ENCODE measurements around the gene STARD5. TPM values are rescaled to one million over a fixed set of nuclear protein-coding genes. Genes with fewer than 3 reads are reported as not detected.

Gene STARD5
- total RNA-seq, 4 donors from 2014 or later = 54.6 to 88.2 (median 67.4) TPM

GRCh38 chr15:81263477-81263876, 60.5 kb downstream of the STARD5 start:
- no peaks in the 10 kb centered on the region for H3K27me3 ChIP-seq
- 94% methylated on average over 4 of the region's 4 CpGs for WGBS
- no peak for DNase-seq (ENCODE audit: low spot score in 2 of 2)
- no peaks in the 10 kb centered on the region for H3K36me3 ChIP-seq
- no peak overlapping the region for H3K4me3 ChIP-seq
- no peaks in the 10 kb centered on the region for H3K9me3 ChIP-seq
- H3K4me1 ChIP-seq = peaks cover 16% of the 10 kb centered on the region
- TF ChIP-seq POLR2AphosphoS5 (IDR thresholded peaks at IDR 0.05) (no peak), CTCF (IDR thresholded peaks at IDR 0.05) (no peak), POLR2A (IDR thresholded peaks at IDR 0.05) (no peak), EP300 (IDR thresholded peaks at IDR 0.05) (no peak)
- H3K27ac ChIP-seq = no peak overlapping the region

GRCh38 chr15:81261172-81261811, 62.6 kb downstream of the STARD5 start:
- Histone ChIP-seq H3K36me3 (no peaks in the 10 kb centered on the region), H3K27ac (no peak overlapping the region), H3K4me1 (peaks cover 14% of the 10 kb centered on the region), H3K9me3 (no peaks in the 10 kb centered on the region), H3K4me3 (no peak overlapping the region), H3K27me3 (no peaks in the 10 kb centered on the region)
- WGBS = 94% methylated on average over 6 of the region's 6 CpGs
- no peak for DNase-seq (ENCODE audit: low spot score in 2 of 2)
- TF ChIP-seq POLR2A (IDR thresholded peaks at IDR 0.05) (no peak), CTCF (IDR thresholded peaks at IDR 0.05) (no peak), POLR2AphosphoS5 (IDR thresholded peaks at IDR 0.05) (no peak), EP300 (IDR thresholded peaks at IDR 0.05) (no peak)

- H3K9me3 ChIP-seq = no peaks in the 10 kb centered on the region
- H3K4me1 ChIP-seq = peaks cover 6% of the 10 kb centered on the region
- no peak overlapping the region for H3K27ac ChIP-seq
- 71% methylated on average over 4 of the region's 4 CpGs for WGBS
- H3K27me3 ChIP-seq = no peaks in the 10 kb centered on the region
- no peak for DNase-seq (ENCODE audit: low spot score in 2 of 2)
- no peaks in the 10 kb centered on the region for H3K36me3 ChIP-seq
- no peak for TF ChIP-seq POLR2A (IDR thresholded peaks at IDR 0.05)
- TF ChIP-seq CTCF (IDR thresholded peaks at IDR 0.05) = no peak
- no peak for TF ChIP-seq POLR2AphosphoS5 (IDR thresholded peaks at IDR 0.05)
- no peak for TF ChIP-seq EP300 (IDR thresholded peaks at IDR 0.05)
- no peak overlapping the region for H3K4me3 ChIP-seq
Measured at GRCh38 chr15:81259760-81260298, 64.1 kb downstream of the STARD5 start.

Other genes with a start within 250 kb of the STARD5 start
- gene CFAP161, start 189.9 kb downstream of the STARD5 start, total RNA-seq = 1 to 10 TPM in 1 of 4 donors, not detected in 3; 2.3 TPM
- 10 to 100 TPM in 2 of 4 donors, 1 to 10 TPM in 2; 8.2 to 19.9 (median 13.7) TPM for gene IL16, start 127.3 kb downstream of the STARD5 start, total RNA-seq
- gene TMC3, start 50.1 kb upstream of the STARD5 start, total RNA-seq = under 1 TPM in 1 of 4 donors, not detected in 3; 0.16 TPM